ENCODE data around the gene ZNF497.
"Not testable (repeated sequence)": the region's sequence is repeated elsewhere in the genome, so short reads cannot be mapped to it uniquely, and the experiment has no call there.

Gene ZNF497

DNA sequence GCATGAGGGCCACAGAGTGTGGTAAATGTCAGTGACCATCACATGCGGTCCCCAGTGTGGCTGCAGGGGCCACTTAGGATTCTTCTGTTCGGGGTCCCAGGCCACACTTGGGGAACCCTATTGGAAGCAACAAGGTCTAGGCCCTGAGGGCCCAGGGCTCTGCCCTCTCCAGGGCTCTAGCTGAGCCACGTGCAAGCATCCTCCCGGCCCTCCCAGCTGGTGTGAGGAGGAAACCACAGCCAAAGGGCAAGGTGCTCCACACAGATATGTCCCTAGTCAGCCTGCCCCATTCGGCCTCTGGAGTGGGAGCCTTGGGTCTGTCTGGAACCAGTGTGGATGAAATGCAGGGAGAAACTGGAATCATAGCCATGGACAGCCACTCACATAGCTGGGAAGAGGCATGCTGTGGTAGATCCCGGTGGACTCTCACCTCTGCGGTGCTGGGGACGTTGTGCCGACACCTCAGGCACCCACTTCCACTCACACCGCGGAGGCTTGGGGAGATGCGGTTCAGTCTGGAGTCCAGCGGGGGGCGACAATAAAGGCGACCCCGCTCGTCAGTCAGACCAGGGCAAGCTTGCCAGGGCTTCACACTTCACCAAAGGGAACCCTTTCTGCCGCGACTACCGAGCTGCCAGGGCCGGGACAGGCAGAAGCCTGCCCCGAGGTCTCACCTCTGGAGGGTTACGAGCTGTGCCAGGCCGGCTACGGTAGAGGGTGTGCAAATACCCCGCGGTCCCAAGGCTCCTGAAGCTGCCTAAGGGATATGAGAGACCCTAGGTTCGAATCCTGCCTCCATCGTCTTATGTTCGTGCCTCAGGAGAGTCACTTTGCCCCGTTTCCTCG is 4.3 kb upstream of the ZNF497 start:
- DNase-seq: no peak

DNA sequence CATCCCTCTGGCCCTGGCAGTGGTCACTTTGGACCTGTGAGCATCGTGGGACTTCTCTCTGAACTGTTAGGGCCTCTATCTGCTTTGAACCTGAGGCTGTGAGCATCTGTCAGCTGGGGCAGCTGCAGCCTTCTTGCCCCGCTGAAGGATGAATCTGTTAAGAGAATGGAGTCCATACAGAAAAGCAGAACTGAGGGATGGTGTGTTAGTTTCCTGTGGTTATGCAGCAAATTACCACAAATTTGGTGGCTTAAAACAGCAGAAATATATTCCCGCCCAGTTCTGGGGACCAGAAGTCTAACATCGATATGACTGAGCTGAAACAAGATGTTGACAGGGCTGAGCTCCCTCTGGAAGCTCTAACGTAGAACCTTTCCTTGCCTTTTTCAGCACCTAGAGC is 1.6 kb upstream of the ZNF497 start:
- DNase-seq: no peak

DNA sequence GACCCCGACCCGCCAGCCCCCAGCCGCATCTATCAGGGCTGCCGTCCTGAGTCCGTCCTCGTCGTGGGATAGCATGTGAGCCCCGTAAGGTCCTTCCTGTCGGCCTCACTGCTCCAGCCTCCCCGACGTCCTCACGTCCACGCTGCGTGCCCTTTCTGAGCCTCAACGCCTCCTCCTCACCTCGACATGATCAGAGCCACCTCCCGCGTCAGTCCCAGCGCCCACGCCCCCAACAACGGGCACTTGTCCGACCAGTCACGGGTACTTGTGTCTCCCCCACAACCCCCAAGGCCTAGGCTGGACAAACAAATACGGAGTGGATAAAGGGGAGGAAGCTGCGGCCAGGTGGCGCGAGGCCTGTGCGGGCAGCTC is 665 bp downstream of the ZNF497 start:
- DNase-seq: peak; percentile 55

DNA sequence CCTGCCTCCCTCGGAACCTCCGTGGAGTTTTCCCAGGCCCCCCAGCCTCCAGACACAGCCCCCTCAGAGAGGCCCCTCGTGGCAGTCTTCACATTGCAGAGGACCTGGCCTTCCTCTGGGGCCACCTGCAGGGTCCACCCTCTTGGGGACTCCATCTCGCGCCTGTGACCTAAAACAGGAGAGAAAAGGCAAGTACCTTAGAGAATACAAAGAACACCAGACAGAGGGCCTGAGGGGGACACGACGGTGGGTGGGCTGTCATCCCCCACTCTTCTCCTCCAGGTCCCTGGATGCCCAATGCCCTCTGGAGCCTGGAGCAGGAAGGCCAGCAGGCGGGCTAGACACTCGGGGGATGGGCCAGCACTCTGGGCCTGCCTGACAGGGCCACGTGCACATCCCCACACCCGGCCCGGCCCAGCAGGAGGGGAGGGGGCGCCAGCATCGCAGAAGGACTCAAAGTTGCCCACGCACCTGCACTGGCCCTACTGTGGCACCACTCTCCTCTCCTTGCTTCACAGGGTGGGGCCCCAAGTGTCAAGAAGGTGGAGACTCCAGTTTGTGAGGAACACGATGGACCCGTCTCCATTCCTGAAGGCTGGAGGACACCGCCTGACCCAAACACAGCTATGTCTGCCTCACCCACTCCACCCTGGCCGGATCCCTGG is 4.9 kb downstream of the ZNF497 start:
- DNase-seq: no peak

DNA sequence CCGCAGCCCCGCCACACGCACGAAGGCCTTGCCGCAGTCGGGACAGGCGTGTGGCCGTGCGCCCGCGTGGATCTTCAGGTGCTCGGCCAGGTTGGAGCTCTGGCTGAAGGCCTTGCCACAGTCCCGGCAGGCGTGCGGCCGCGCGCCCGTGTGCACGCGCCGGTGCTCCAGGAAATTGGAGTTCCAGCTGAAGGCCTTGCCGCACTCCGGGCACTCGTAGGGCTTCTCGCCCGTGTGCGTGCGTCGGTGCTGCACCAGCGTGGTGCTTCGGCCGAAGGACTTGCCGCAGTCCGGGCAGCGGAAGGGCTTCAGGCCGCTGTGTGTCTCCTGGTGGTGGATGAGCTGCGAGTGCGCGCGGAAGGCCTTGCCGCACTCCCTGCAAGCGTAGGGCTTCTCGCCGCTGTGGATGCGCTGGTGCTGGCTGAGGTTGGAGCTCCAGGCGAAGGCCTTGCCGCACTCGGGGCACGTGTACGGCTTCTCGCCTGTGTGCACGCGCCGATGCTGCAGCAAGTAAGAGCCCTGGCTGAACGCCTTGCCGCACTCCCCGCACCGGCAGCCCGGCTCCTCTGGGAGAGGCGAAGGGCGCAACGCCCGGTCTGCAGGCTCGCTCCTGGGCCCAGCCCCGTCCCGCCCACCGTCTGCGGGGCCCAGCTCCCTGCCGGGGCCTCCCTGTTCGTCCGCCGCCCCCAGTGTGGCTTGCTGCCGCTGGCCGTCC is 5.6 kb downstream of the ZNF497 start:
- DNase-seq: no peak

DNA sequence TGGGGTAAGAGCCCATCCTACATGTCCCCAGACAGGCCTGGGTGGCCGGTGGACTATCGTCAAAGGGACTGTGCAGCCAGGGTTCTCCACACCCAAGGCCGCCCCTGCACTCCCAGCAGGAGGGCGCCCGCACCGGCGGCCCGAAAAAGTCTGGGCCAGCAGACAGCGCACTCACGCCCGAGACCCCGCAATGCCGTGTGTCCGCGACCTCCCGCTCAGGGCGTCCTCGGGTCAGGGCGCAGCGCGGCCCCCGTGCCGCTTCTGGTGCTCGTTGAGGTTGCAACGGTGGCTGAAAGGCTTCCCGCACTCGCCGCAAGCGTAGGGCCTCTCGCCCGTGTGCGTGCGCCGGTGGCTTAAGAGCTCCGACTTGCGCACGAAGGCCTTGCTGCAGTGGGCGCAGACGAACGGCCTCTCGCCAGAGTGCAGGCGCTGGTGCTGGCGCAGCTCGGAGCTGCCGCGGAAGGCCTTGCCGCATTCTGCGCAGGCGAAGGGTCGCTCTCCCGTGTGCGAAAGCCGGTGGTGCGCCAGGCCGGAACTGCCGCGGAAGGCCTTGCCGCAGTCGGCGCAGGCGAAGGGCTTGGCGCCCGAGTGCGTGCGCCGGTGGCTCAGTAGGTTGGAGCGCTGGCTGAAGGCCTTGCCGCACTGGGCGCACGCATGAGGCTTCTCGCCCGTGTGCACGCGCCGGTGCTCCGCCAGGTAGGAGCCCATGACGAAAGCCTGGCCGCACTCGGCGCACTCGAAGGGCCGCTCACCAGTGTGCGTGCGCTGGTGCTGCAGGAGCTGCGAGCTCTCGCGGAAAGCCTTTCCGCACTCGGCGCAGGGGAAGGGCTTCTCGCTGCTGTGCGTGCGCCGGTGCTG is 6.4 kb downstream of the ZNF497 start:
- peak; percentile 53 for DNase-seq

DNA sequence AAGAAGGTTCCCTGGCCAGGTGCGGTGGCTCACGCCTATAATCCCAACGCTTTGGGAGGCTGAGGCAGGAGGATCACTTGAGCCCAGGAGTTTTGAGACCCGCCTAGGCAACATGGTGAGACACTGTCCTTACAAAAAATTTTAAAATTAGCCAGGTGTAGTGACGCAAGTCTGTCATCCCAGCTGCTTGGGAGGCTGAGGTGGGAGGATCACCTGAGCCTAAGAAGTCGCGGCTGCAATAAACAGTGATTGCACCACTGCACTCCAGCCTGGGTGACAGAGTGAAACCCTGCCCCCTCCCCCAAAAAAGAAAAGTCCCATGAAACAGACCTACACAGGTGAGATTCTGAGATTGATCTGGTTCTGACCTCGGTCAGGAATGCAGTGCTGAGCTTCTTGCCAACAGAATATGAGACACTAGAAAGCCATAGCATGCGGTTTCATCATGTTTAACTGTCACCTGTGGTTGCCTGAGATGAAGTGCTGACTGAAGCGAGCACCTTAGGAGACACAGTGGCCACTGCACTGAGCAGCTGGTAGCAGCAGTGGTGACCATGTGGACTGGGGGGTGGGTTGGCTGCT is 7.2 kb downstream of the ZNF497 start:
- no peak for DNase-seq

DNA sequence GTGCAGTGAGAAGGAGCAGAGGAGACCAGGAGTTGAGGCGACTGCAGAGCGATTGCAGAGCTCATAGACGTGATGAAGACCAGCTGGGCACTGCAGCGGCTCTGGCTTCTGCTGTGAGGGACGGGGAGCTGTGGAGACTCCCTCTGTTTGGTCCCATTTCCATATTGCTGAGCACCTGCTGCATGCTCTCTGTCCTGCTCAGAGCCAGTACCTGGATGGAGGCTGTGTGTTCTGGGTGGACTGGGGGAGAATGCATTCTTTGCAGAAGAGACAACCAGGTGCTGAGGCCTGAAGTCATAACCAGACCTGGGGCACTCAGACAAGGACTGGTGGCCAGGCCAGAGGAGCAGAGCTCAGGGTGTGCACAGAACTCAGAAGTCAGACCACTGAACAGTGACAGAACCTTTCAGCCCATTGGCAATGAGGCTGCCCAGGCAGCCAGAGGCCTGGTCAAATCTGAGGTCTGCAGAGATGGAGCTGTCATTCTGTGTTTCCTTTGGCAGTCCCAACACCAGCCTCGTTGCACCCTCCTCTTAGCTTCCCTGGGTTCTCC is 8.0 kb downstream of the ZNF497 start:
- no peak for DNase-seq

DNA sequence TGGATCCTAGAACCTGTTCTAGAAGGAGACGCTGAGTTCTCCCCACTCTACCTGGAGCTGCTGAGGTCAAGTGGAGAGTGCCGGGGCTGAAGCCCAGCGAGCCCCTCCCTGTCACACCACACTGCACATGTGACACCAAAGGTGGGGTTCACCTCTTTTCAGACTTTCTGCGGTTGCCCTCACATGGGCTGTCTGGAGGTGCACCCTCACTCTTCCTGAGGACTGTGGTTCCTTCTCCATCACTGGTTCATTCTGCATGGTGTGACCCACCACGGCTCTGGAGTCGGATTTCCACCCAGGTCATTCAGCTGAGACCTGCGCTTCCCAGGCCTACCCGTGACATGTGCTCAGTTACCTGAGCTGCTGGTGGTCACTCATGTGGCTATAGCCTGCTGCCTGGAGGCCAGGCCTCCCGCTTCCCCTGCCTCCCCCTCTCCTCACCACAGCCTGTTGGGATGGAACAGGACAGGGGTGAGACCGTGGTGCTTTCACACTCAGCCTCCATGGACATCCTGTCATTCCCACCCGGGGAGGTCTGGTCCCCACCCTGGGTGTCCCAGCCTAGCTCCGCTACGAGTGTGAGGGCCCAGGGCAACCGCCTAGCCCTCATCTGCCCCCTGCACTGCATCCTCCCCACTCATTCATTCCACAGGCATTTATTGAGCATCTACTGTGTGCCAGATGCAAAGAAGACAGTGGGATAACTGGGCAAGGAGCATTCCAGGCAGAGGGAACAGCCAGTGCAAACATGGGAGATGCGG is 8.7 kb downstream of the ZNF497 start:
- no peak for DNase-seq

DNA sequence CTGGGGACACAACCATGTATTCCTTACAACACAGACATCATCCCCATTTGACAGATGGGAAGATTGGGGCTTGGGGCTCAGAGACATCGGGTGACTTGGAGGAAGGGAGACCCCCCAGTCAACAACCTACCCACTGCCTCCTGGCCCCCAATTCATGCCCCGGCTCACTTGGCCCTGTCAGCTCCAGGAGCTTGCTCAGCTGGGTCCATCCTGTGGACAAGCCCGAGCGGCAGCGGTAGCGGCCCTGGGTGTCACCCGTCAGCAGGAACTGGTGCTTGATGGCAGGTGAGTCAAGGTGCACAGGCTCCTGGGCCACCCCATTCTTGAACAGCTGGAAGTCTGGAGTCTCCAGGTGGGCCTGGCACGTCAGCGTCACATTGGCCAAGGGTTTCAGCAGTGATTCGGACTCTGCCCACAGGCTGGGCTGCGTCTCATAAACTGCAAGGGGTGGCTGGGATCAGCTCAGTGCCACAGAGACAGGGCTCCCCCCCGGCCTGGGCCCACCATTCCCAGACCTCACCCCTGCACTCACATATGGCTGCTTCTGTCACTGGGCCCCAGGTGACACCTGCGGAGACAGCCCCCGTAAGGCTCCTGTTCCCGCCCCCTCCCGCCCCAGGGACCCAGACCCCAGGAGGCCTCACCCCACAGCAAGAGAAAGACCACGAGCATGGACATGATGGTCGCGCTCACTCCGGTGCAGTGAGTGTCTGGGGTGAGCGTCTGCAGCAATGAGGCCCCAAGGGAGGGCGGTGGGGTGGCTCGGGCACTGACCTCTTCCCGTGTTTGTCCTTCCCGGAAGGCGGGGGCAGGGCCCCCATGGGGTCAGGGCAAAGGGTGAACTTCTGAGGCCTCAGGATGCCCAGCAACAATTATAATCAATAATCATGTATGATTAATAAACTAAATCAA is 9.5 kb downstream of the ZNF497 start, which contains the start of gene A1BG:
Gene A1BG (minus strand): TSS at position 733 of the 912 bp plus-strand sequence. CDS start 55 bp downstream, at position 678.
- no peak for DNase-seq

DNA sequence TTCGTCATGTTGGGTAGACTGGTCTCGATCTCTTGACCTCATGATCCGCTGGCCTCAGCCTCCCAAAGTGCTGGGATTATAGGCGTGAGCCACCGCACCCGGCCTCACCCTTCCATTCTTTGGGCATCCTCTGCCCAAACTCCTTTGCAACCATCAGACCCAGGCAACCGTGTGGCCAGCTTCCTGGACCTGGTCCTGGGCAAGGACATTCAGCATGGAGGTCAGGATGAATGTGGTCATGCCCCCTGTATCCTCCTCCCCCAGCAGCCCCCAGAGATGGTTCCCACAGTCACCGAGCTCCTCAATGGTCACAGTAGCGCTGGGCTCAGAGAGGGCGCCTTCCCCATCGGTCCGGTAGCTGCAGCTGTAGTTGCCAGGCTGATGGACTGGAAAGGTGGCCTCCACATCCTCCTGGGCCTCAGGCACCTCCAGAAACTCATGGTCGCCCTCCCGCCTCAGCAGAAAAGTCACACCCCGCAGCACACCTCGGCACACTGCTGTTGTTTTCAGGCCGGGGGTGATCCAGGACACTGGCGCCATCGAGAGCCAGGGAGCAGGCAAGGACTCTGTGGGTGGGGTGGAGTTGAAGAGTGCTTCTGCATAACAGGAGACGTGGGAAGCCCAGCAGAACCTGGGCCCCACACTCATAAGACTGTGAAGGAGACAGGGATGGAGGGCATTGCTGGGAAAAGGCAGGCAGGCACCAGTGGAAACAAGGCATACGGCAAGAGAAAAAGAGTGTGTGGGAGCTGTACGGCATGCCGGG is 10.4 kb downstream of the ZNF497 start:
- no peak for DNase-seq

DNA sequence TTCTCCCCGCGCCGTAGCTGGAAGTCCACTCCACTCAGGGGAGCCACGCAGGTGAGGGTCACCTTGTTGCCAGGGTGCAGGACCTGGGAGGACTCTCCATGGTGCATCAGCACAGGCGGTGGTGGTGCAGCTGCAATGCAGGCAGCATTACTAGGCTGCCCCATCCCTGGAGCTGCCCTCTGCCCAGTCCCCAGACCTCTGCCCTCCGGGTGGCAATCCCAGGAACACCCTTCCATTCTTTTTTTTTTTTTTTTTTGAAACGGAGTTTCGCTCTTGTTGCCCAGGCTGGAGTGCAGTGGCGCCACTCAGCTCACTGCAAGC is 11.0 kb downstream of the ZNF497 start:
- no peak for DNase-seq

DNA sequence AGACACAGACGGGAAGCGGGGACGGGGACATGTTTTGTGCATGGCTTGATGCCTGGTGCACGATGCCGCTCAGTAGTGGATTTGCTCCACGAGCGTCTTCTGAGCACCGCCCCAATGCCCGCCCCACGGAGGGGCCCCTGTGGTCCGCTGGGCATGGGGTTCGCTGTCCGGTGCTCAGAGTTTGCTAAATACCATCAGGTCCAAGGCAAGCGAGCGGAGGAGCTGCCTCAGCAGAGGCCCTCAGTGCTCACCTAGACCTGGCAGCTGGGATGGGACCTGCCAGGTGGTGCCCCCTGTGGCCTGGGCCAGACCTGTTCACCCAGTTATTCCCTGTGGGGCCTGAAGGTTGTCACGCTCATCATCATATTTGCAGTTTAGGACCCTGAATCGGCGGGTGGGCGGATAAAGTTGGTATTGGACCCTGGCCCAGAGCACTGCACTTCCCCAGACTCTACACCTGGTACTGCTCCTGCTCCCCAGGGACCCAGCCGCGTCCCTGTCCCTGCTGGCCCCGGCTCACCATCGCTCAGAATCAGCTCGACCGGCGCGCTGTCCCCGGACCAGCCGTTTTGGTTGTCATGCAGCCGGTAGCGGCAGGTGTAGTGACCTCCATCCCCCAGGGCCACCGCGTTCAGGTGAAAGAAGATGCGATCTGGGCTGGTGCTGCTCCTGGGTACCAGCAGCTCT is 11.5 kb downstream of the ZNF497 start:
- DNase-seq: no peak

DNA sequence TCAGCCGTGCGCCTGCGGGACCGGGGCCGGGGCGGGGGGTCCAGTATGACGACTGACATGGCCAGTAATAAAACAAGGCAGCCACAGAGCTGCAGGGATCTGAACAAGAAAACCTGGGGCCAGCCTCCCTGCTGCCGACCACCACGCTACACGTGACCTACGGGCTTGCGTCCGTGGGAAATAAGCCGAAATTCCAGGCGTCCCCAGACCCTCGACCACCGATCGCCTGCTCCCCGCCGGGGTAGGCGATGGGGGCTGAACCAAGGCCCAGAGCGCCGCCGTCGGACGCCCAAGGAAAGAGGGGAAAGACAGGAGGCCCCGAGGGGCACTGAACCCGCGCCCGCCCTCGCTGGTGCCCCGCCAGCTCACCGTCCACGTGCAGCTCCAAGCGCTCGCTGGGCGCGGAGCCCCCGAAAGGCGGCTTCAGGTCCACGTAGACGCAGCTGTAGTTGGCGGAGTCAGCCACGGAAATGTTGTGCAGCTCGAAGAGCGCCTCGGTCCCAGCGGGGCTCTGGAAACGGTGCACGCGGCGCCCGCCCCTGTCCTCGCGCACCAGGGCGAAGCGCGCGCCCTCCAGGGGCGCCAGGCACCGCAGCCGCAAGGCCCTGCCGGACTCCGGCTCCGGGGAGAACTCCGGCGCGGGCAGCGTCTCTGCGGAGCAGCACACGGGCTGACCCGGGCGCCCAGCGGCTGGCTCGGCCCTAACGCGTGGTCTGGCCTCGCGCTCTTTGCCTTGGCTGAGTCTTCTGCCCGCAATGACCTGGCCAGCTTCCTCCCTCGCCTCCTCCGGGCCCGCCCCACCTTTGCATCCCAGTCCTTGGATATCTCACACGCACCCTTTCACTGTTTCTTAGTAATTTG is 12.3 kb downstream of the ZNF497 start:
- DNase-seq: no peak

DNA sequence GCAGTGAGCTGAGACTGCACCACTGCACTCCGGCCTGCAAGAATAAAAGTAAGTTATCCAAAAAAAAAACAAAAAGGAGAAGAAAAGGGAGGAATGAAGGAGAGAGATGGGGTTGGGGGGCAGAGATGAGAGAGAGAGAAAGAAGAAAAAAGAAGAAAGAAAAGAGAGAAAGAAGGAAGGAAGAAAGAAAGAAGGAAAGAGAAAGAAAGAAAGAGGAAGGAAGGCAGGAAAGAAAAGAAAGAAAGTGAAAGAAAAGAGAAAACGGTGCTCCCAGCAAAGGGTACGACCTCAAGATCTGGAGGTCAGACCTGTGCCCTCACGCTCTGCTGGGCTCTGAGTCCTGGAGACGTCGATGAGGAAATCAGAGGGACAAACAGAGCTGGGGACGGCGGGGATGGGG is 13.0 kb downstream of the ZNF497 start:
- DNase-seq: no peak

DNA sequence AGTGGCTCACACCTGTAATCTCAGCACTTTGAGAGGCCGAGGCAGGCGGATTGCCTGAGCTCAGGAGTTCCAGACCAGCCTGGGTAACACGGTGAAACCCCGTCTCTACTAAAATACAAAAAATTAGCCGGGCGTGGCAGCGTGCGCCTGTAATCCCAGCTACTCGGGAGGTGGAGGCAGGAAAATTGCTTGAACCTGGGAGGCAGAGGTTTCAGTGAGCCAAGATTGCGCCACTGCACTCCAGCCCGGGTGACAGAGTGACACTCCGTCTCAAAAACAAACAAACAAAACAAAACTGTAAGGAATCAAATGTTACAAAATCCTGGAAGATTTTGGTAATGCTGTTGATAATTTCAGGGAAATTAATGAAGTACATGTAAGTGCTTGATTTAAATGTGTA is 14.5 kb downstream of the ZNF497 start:
- DNase-seq: not testable (repeated sequence)

DNA sequence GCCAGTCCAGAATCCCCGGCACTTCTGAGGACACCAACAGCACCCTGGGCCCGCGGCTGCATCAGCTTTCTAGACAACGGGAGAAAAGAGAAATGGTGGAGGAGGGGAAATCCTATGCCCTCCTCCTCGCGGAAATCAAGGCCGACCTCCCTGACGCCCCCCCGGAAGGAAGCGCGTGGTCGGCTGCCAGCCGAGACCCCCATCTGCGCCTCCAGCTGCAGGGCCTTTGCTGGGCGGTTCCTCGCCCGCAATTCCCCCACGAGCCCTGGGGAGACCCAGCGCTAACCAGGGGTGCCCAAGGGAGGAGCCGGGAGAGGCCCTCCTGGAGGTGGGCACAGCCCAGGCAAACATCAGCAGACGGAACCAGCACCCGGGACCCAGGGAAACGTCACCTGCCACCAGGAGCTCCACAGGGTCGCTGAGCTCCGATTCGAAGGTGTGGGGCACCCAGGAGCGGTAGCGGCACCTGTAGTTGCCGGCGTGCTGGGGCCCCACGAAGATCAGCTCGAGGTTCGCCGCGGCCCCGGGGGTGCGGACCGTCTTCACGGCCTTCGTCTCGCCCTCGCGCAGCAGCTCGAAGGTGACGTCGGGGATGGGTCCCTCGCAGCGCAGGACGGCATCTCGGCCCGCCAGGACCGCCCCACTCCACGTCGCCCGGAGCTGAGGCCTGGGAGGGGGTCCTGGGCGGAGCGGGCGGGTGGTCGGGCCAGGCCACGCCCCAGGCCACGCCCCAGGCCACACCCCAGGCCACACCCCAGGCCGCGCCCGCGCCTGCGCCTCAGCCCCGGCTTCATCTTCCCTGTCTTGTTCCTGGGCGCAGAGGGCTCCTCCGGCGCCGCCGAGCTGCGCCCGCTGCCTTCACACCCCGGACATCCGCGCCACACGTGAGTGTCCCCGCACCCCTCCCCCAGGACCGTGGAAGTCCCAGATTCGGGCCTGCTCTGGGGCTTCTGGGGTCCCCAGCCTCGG is 15.3 kb downstream of the ZNF497 start:
- DNase-seq: peak; percentile 53
